Measurements from ENCODE around the gene HOATZ. TPM values are rescaled to one million over a fixed set of nuclear protein-coding genes. Genes with fewer than 3 reads are reported as not detected.

Gene HOATZ
- total and polyA plus RNA-seq, 2 of the 13 experiments (the other 11 are each of a cell fraction or from before 2014, with no cell fraction given) = not detected

GRCh38 chr11:111525456-111525855 lies 10.9 kb downstream of the HOATZ start (continued):
- TF ChIP-seq ARID4A (CRISPR knock-in tag; IDR thresholded peaks at IDR 0.05; ENCODE audit: borderline replicate concordance) (no peak), ZNF235 (CRISPR knock-in tag; IDR thresholded peaks at IDR 0.05; ENCODE audit: borderline replicate concordance) (no peak), ZBTB20 (CRISPR knock-in tag; IDR thresholded peaks at IDR 0.05; ENCODE audit: borderline replicate concordance, low read depth) (no peak), ZNF251 (CRISPR knock-in tag; IDR thresholded peaks at IDR 0.05) (no peak), ELF4 (CRISPR knock-in tag; IDR thresholded peaks at IDR 0.05; ENCODE audit: borderline replicate concordance) (no peak)

GRCh38 chr11:111526501-111526900 lies 11.9 kb downstream of the HOATZ start:
- WGBS (ENCODE audit: low lambda C conversion rate) = 11% methylated on average over 1 of the region's 1 CpG
- BruUV-seq (replicated peaks) = no TSS peak
- FAIRE-seq = no peak
- no peaks in the 10 kb centered on the region for H3K79me2 ChIP-seq (ENCODE audit: insufficient read depth, low read length)
- no peak for ATAC-seq
- DNase-seq (ENCODE audit: low spot score) = no peak
- no peak overlapping the region for H3K9ac ChIP-seq (ENCODE audit: insufficient read depth, low read depth, low read length)
- POLR2A ChIA-PET = no interaction called here
- in situ Hi-C loops (cut with HindIII; ENCODE audit: extremely low pct_ligation_motif_present, low pct_unique_long_range_greater_than_20kb) = no loop called here
- no peaks in the 10 kb centered on the region for H3K9me3 ChIP-seq (ENCODE audit: low read length)
- no peaks in the 10 kb centered on the region for H3K4me1 ChIP-seq (ENCODE audit: insufficient read depth, low read length)
- H3K27me3 ChIP-seq (ENCODE audit: control insufficient read depth in 1 of 2, insufficient read depth in 2 of 2, low read length in 2 of 2) = peaks cover 0 to 18% of the 10 kb centered on the region in 2 experiments; a peak in 2 of 5 replicates
- TF ChIP-seq LBX2 (CRISPR knock-in tag; IDR thresholded peaks at IDR 0.05; ENCODE audit: borderline replicate concordance) (no peak), IKZF5 (CRISPR knock-in tag; IDR thresholded peaks at IDR 0.05) (no peak), RXRB (CRISPR knock-in tag; IDR thresholded peaks at IDR 0.05; ENCODE audit: borderline replicate concordance) (no peak), NFIB (CRISPR knock-in tag; IDR thresholded peaks at IDR 0.05; ENCODE audit: borderline replicate concordance) (no peak), ZNF136 (CRISPR knock-in tag; IDR thresholded peaks at IDR 0.05; ENCODE audit: low read depth) (no peak), ZNF274 (CRISPR knock-in tag; IDR thresholded peaks at IDR 0.05) (no peak), NR2F1 (CRISPR knock-in tag; IDR thresholded peaks at IDR 0.05) (no peak), MIER2 (CRISPR knock-in tag; IDR thresholded peaks at IDR 0.05) (no peak), ZNF775 (CRISPR knock-in tag; IDR thresholded peaks at IDR 0.05; ENCODE audit: borderline replicate concordance) (no peak), PCBP2 (optimal IDR thresholded peaks at IDR 0.05; ENCODE audit: low read depth, low read length, poor library complexity, severe bottlenecking) (no peak)
- H3K4me2 ChIP-seq (ENCODE audit: low read depth, low read length) = no peak overlapping the region
- no peaks in the 10 kb centered on the region for H3K36me3 ChIP-seq (replicated peaks in 1 of 2; ENCODE audit: control insufficient read depth in 1 of 2, insufficient read depth in 2 of 2, low read length in 2 of 2)
- no peak overlapping the region for H2AFZ ChIP-seq (ENCODE audit: low read length)
- H3K27ac ChIP-seq (ENCODE audit: extremely low read length, insufficient read depth, low read length) = no peak overlapping the region
- CTCF ChIA-PET (ENCODE audit: low intra/inter-chr PET ratio, low total read pairs) = no interaction called here
- H4K20me1 ChIP-seq (ENCODE audit: insufficient read depth, low read length) = no peaks in the 10 kb centered on the region
- intact Hi-C loops (cut with micrococcal nuclease; ENCODE audit: unreplicated experiment) = no loop called here
- H3K4me3 ChIP-seq (replicated peaks in 1 of 3; ENCODE audit: insufficient read depth in 1 of 3, low read depth in 2 of 3, low read length in 3 of 3) = no peak overlapping the region
